DND-41 (cell line): Measurements from ENCODE around the gene IGSF8.

ENCODE experiments used
- EZH2 ChIP-seq: IDR thresholded peaks from 3 replicates; pipeline ENCODE4 v1.6.1; 2012; ENCODE audit warnings: borderline replicate concordance, low read depth, mild to moderate bottlenecking, moderate library complexity, low read length, inconsistent platforms; ENCODE audit not compliant: severe bottlenecking
- TF ChIP-seq, protein P1 (sequence below): IDR thresholded peaks from 2 replicates; pipeline ENCODE4 v1.5.1; 2012; ENCODE audit warnings: borderline replicate concordance, low read length, moderate library complexity, mild to moderate bottlenecking; ENCODE audit not compliant: poor library complexity, severe bottlenecking; ENCODE audit errors: extremely low read depth

DNA sequence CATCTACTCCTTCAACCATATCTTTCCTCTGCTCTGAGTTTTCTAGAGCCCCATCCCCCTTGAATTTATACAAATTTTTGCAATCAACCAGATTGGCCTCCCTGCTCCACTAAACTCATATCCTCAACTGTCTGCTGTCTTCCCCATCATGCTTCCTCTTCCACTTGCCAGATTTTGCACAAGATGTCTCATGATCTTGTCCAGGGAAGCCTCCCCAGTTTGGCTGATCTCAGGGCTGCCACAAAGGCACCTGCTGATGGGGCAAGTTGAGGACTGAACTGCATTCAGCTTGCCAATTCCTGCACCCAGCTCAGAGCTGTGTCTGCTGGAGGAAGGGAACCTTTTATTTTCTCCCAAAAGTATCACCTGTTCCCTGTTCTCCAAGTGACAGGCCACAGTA is 20.9 kb downstream of the IGSF8 start:
- TF ChIP-seq, protein P1, sequence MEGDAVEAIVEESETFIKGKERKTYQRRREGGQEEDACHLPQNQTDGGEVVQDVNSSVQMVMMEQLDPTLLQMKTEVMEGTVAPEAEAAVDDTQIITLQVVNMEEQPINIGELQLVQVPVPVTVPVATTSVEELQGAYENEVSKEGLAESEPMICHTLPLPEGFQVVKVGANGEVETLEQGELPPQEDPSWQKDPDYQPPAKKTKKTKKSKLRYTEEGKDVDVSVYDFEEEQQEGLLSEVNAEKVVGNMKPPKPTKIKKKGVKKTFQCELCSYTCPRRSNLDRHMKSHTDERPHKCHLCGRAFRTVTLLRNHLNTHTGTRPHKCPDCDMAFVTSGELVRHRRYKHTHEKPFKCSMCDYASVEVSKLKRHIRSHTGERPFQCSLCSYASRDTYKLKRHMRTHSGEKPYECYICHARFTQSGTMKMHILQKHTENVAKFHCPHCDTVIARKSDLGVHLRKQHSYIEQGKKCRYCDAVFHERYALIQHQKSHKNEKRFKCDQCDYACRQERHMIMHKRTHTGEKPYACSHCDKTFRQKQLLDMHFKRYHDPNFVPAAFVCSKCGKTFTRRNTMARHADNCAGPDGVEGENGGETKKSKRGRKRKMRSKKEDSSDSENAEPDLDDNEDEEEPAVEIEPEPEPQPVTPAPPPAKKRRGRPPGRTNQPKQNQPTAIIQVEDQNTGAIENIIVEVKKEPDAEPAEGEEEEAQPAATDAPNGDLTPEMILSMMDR, result no peak
- no peak for TF ChIP-seq EZH2
